Lower leg skin (tissue), 4 donors: Measurements from ENCODE around the gene DENND6B. TPM values are rescaled to one million over a fixed set of nuclear protein-coding genes. Genes with fewer than 3 reads are reported as not detected.

Experiments used
- DNase-seq, 2 donors: peaks; one replicate each; pipeline ENCODE4 v3.0.0-alpha.2; 2019; ENCODE audit warnings: low spot score in 2 of 2
- H3K4me3 ChIP-seq: fragments of 200-600 bp; sonication (generic); 2 replicates; pipeline ENCODE4 v1.5.1; 2017; ENCODE audit warnings: mild to moderate bottlenecking, low read depth; ENCODE audit not compliant: poor library complexity, severe bottlenecking
- POLR2A ChIP-seq, 2 donors: fragments of 450-650 bp; IDR thresholded peaks; one replicate each; pipeline ENCODE4 v1.6.1; 2016 to 2017; ENCODE audit warnings: antibody characterized with exemption in 2 of 2, mild to moderate bottlenecking in 1 of 2, moderate library complexity in 1 of 2
- WGBS, 2 donors: methylation state at CpG; one replicate each; pipeline ENCODE4 v1.1.5; 2018; 5-methylcytosine and 5-hydroxymethylcytosine counted together
- intact Hi-C: fragments of 100-400 bp; cut with DNase I; formaldehyde crosslinking; loops from one replicate; pipeline ENCODE4 v1.15.0; 2023; ENCODE audit warnings: low total_unique reads
- total RNA-seq, 4 donors: library from RNA; depleted of rRNA; stranded (reverse); fragments of >200 nt; gene quantifications; one replicate each; pipeline ENCODE4 v1.1.0, GENCODE V29; 2016
- TF ChIP-seq, protein P1 (sequence below), 3 donors: fragments of 450-650 bp; IDR thresholded peaks; one replicate each; pipeline ENCODE4 v1.5.1; 2016; ENCODE audit warnings: antibody characterized with exemption in 3 of 3, mild to moderate bottlenecking in 3 of 3, moderate library complexity in 2 of 3

Gene DENND6B
- total RNA-seq, 4 donors from 2014 or later, result 0.97 to 8.8 (median 6.5) TPM

DNA sequence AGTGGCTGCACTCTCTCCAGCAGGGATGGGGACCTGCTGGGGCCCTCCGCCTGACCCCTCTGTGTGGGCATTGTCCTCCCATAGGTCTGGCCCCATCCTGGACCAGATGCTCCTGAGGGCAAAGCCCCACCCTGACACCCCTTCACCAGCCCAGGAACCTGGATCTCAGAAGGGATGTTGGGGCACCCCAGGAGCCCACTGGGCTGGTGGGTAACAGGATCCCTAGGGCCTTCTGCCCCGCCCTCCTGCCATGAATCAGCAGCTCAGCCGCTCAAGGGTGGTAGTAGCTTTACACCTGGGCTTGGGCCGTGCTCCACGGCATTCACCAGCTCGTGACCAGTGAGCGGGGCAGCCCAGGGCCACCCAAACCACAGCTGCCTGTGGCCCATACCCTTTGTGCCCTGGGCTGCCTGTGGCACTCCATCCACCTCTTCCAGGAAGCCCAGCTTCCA is 64.3 kb downstream of the DENND6B start:
- no peak for DNase-seq
- no peak overlapping the region for H3K4me3 ChIP-seq
- TF ChIP-seq, protein P1, sequence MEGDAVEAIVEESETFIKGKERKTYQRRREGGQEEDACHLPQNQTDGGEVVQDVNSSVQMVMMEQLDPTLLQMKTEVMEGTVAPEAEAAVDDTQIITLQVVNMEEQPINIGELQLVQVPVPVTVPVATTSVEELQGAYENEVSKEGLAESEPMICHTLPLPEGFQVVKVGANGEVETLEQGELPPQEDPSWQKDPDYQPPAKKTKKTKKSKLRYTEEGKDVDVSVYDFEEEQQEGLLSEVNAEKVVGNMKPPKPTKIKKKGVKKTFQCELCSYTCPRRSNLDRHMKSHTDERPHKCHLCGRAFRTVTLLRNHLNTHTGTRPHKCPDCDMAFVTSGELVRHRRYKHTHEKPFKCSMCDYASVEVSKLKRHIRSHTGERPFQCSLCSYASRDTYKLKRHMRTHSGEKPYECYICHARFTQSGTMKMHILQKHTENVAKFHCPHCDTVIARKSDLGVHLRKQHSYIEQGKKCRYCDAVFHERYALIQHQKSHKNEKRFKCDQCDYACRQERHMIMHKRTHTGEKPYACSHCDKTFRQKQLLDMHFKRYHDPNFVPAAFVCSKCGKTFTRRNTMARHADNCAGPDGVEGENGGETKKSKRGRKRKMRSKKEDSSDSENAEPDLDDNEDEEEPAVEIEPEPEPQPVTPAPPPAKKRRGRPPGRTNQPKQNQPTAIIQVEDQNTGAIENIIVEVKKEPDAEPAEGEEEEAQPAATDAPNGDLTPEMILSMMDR (IDR thresholded peaks at IDR 0.05), result no peak
- no peak for TF ChIP-seq POLR2A (IDR thresholded peaks at IDR 0.05)
- 52 to 53% methylated on average over 3 to 7 of the region's 7 CpGs for WGBS, 2 donors
- intact Hi-C loops, result no loop called here

DNA sequence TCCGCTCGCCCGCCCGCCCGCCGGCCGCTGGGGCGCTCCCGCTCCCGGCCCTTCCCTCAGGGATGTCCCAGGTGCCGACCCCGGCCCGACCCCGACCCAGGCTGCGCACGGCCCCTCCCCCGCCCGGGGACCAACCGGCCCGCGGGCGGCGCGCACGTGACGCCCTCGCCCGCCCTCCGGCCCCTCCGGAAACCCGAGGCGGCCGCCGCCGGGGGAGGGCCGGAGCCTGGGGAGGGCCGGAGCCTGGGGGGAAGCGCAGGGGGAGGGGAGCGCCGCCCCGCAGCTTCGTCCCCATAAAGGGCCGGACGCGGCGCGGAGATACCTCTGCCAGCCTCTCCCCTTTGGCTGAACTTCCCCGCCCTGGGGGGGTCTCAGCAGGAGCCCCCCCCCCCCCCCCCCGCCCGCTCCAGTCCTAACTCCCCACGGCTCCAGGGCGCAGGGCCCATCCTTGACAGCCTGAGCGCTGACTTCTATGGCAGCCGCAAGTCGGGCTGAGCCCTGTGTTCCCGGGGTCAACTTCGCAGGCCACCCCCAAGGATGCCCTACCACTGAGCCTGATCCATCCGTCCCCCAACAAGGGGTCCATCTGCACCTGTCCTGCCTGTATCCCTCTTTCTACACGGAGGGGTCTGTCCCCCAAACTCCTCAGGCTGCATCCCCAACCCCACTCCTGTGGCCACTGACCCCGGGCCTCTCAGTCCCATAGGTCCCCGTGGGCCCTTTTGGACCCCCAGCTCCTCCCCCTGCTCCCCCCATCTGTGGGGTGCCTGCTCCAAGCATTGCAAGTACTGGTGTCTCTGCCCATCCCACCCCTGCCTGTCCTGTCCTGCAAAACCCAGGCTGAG is 65.0 kb downstream of the DENND6B start, which contains the start of gene MAPK12:
Gene MAPK12, minus strand, starts transcription at position 69 of the 845 bp plus-strand sequence. CDS start 174 bp downstream, outside the sequence.
- TF ChIP-seq, protein P1 (IDR thresholded peaks at IDR 0.05), result no peak
- TF ChIP-seq POLR2A (IDR thresholded peaks at IDR 0.05), result no peak
- intact Hi-C loops, result no loop called here
- H3K4me3 ChIP-seq, result no peak within 1 kb of the TSS
- WGBS, 2 donors, result 6 to 24% methylated on average over 6 to 42 of the region's 61 CpGs
- no peak for DNase-seq

DNA sequence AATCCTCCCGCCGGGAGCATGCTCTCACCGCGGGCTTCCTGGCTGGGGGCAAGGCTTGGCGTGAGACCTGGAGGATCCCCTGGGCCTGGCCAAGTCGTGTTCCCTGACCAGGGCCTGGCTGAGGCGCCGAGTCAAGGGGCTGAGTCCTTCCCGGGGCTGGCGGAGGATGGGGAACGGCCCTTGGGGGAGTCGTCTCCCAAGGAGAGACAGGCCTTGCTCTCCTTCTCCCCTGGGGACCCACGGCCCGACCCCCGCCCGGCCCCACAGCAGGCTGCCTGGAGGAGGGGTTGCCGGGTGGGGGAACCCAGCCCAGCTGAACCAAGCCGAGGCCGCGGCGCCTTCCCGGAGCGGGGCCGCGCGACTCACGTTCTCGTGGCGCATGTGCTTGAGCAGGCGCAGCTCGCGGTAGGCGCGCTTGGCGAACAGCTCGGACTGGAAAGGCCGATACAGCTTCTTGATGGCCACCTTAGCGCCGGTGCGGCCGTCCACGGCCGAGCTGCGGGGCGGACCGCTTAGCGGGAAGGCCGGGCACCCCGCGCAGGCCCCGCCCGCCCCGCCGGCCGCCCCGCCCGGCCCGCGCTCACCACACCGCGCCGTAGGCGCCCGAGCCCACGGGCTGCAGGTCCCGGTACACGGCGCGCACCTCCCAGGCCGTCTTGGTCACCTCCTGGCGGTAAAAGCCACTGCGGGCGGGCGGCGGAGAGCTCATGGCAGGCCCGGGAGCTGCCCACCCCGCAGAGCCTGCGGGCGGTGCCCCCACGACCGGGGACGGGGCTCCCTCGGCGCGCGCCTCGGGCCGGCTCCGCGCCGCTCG is 65.8 kb downstream of the DENND6B start:
- TF ChIP-seq POLR2A (IDR thresholded peaks at IDR 0.05), result no peak
- TF ChIP-seq, protein P1 (IDR thresholded peaks at IDR 0.05), result no peak
- DNase-seq, result no peak
- intact Hi-C loops, result no loop called here
- H3K4me3 ChIP-seq, result no peak overlapping the region
- WGBS, 2 donors, result 2 to 3% methylated on average over 20 to 56 of the region's 92 CpGs

DNA sequence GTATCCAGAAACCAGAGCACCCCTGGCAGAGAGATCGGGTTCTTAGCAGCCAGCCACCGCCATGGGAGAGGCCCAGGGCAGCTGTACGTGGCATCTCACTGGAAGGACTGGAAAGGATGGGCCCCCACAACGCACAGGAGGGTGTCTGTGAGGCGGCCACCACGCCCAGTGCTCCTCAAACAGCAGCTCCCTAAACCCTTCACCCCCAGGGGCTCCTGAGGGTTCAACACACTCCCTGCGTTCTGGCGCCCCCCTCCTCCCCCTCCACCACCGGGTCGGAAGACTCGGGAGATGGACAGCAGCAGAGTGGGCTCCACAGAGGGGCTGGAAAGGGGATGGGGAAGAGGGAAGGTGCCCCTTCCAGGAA is 66.4 kb downstream of the DENND6B start:
- H3K4me3 ChIP-seq, result no peak overlapping the region
- intact Hi-C loops, result no loop called here
- TF ChIP-seq, protein P1 (IDR thresholded peaks at IDR 0.05), result no peak
- TF ChIP-seq POLR2A (IDR thresholded peaks at IDR 0.05), result no peak
- DNase-seq, result no peak
- 23% methylated on average over 9 to 10 of the region's 11 CpGs for WGBS, 2 donors

DNA sequence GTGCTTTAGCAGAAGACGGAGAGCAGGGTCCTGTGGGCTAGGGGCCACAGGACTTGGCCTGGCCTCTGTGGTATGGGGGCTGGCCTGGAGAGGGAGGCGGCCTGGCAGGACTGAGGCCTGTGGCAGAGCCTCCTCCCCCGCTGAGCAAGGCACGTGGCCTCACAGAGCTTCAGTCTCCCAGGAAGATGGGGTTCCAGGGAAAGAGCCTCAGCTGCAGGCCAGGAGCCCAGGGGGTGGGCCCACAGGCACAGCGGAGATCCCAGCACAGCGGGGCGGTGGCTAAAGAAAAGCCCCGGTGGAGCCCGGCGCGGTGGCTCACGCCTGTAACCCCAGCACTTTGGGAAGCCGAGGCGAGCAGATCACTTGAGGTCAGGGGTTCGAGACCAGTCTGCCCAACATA is 67.5 kb downstream of the DENND6B start:
- intact Hi-C loops, result no loop called here
- no peak for TF ChIP-seq POLR2A (IDR thresholded peaks at IDR 0.05)
- TF ChIP-seq, protein P1 (IDR thresholded peaks at IDR 0.05), result no peak
- DNase-seq, result no peak
- H3K4me3 ChIP-seq, result no peak overlapping the region
- 88 to 91% methylated on average over 15 of the region's 15 CpGs for WGBS, 2 donors

Other genes starting within 250 kb of the DENND6B start
- gene MLC1, start 241.6 kb downstream of the DENND6B start, total RNA-seq, result 1 to 10 TPM in 2 of 4 donors, under 1 TPM in 2; 0.15 to 2.1 (median 1.0) TPM
- gene MOV10L1, start 237.0 kb downstream of the DENND6B start, total RNA-seq, result 1 to 10 TPM in 2 of 4 donors, under 1 TPM in 1, not detected in 1; 0.13 to 1.7 (median 1.6) TPM
- gene PANX2, start 156.3 kb downstream of the DENND6B start, total RNA-seq, result 1 to 10 TPM; 1.4 to 4.3 (median 1.8) TPM
- gene TRABD, start 141.1 kb downstream of the DENND6B start, total RNA-seq, result 10 to 100 TPM; 31.5 to 62.7 (median 46.4) TPM
- gene SELENOO, start 126.0 kb downstream of the DENND6B start, total RNA-seq, result 10 to 100 TPM; 33.3 to 52.3 (median 43.1) TPM
- 10 to 100 TPM; 37.1 to 67.0 (median 52.5) TPM for gene TUBGCP6, start 82.0 kb downstream of the DENND6B start, total RNA-seq
- gene HDAC10, start 75.7 kb downstream of the DENND6B start, total RNA-seq, result 10 to 100 TPM; 36.4 to 60.7 (median 45.7) TPM
- 1 to 10 TPM in 3 of 4 donors, under 1 TPM in 1; 0.99 to 3.5 (median 1.8) TPM for gene MAPK12, start 65.3 kb downstream of the DENND6B start, total RNA-seq
- gene MAPK11, start 56.6 kb downstream of the DENND6B start, total RNA-seq, result 1 to 10 TPM in 3 of 4 donors, under 1 TPM in 1; 0.65 to 8.1 (median 2.9) TPM
- gene PLXNB2, start 19.4 kb downstream of the DENND6B start, total RNA-seq, result 100 to 1,000 TPM; 105 to 199 (median 155) TPM
- gene PPP6R2, start 16.3 kb upstream of the DENND6B start, total RNA-seq, result 10 to 100 TPM; 32.0 to 56.3 (median 50.9) TPM
- 100 to 1,000 TPM in 2 of 4 donors, 10 to 100 TPM in 2; 70.8 to 123 (median 87.2) TPM for gene SBF1, start 148.0 kb upstream of the DENND6B start, total RNA-seq
- gene ADM2, start 154.5 kb upstream of the DENND6B start, total RNA-seq, result under 1 TPM in 3 of 4 donors, not detected in 1; 0.19 to 0.56 (median 0.52) TPM
- not detected for gene MIOX, start 159.8 kb upstream of the DENND6B start, total RNA-seq
- 10 to 100 TPM; 34.8 to 47.2 (median 38.8) TPM for gene LMF2, start 180.7 kb upstream of the DENND6B start, total RNA-seq
- gene NCAPH2, start 181.2 kb upstream of the DENND6B start, total RNA-seq, result 10 to 100 TPM; 40.7 to 54.3 (median 41.5) TPM
- 1 to 10 TPM; 1.5 to 9.4 (median 4.4) TPM for gene SCO2, start 198.6 kb upstream of the DENND6B start, total RNA-seq
- 10 to 100 TPM; 23.6 to 63.3 (median 33.5) TPM for gene TYMP, start 203.0 kb upstream of the DENND6B start, total RNA-seq
- gene KLHDC7B, start 218.9 kb upstream of the DENND6B start, total RNA-seq, result under 1 TPM in 2 of 4 donors, not detected in 2; 0.07 to 0.10 TPM
- gene SYCE3, start 235.9 kb upstream of the DENND6B start, total RNA-seq, result not detected